Measurements from ENCODE around the gene LRP6.

LRP6 gene

GRCh38 chr12:12158858-12159257, 108.0 kb downstream of the LRP6 start:
- TF ChIP-seq CEBPB (IDR thresholded peaks at IDR 0.05) (no peak), REST (IDR thresholded peaks at IDR 0.05; ENCODE audit: low read depth) (no peak), CREB1 (IDR thresholded peaks at IDR 0.05; ENCODE audit: low read depth) (no peak), EP300 (IDR thresholded peaks at IDR 0.05; ENCODE audit: borderline replicate concordance) (no peak), TEAD4 (IDR thresholded peaks at IDR 0.05) (no peak), YY1 (IDR thresholded peaks at IDR 0.05; ENCODE audit: low read depth) (no peak), RAD21 (IDR thresholded peaks at IDR 0.05; ENCODE audit: low read depth) (no peak), ZBTB7A (IDR thresholded peaks at IDR 0.05; ENCODE audit: low read depth) (no peak), TAF1 (IDR thresholded peaks at IDR 0.05; ENCODE audit: low read depth) (no peak), EGR1 (IDR thresholded peaks at IDR 0.05) (no peak), NFIC (IDR thresholded peaks at IDR 0.05) (no peak), MAX (IDR thresholded peaks at IDR 0.05) (no peak), FOXM1 (IDR thresholded peaks at IDR 0.05; ENCODE audit: borderline replicate concordance, low read depth) (no peak), TCF12 (IDR thresholded peaks at IDR 0.05; ENCODE audit: low read depth) (no peak)
- TF ChIP-seq, protein P1, sequence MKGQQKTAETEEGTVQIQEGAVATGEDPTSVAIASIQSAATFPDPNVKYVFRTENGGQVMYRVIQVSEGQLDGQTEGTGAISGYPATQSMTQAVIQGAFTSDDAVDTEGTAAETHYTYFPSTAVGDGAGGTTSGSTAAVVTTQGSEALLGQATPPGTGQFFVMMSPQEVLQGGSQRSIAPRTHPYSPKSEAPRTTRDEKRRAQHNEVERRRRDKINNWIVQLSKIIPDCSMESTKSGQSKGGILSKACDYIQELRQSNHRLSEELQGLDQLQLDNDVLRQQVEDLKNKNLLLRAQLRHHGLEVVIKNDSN (IDR thresholded peaks at IDR 0.05) = no peak

DNA sequence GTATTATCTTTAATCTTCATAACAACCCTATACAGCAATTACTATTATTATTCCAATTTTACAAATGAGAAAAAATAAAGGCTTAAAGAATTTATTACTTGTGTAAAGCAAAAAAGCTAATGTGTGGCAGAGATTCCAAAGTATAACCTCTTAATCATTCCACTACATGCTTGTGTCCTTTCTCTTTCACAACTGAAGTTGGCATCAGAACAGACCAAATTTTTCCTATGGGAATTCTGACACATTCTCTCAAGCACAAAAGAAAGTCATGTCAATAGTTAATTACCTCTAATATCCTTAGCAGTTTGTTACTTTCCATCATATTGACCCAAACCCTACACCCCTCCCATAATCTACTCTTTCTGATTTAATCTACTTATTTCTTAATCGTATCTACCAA, 109.4 kb downstream of the LRP6 start:
- TF ChIP-seq EP300 (IDR thresholded peaks at IDR 0.05; ENCODE audit: borderline replicate concordance) (no peak), RAD21 (IDR thresholded peaks at IDR 0.05; ENCODE audit: low read depth) (no peak), CEBPB (IDR thresholded peaks at IDR 0.05) (no peak), REST (IDR thresholded peaks at IDR 0.05; ENCODE audit: low read depth) (no peak), ZBTB7A (IDR thresholded peaks at IDR 0.05; ENCODE audit: low read depth) (no peak), MAX (IDR thresholded peaks at IDR 0.05) (no peak), TCF12 (IDR thresholded peaks at IDR 0.05; ENCODE audit: low read depth) (no peak)

- TF ChIP-seq NFIC (IDR thresholded peaks at IDR 0.05) = no peak
- TF ChIP-seq EGR1 (IDR thresholded peaks at IDR 0.05) = no peak
- no peak for TF ChIP-seq TCF12 (IDR thresholded peaks at IDR 0.05; ENCODE audit: low read depth)
- TF ChIP-seq TEAD4 (IDR thresholded peaks at IDR 0.05) = no peak
- no peak for TF ChIP-seq RAD21 (IDR thresholded peaks at IDR 0.05; ENCODE audit: low read depth)
- TF ChIP-seq, protein P1 (IDR thresholded peaks at IDR 0.05) = no peak
- no peak for TF ChIP-seq CREB1 (IDR thresholded peaks at IDR 0.05; ENCODE audit: low read depth)
- no peak for TF ChIP-seq YY1 (IDR thresholded peaks at IDR 0.05; ENCODE audit: low read depth)
- no peak for TF ChIP-seq REST (IDR thresholded peaks at IDR 0.05; ENCODE audit: low read depth)
- TF ChIP-seq EP300 (IDR thresholded peaks at IDR 0.05; ENCODE audit: borderline replicate concordance) = no peak
- TF ChIP-seq CEBPB (IDR thresholded peaks at IDR 0.05) = no peak
- TF ChIP-seq TAF1 (IDR thresholded peaks at IDR 0.05; ENCODE audit: low read depth) = no peak
- no peak for TF ChIP-seq MAX (IDR thresholded peaks at IDR 0.05)
- TF ChIP-seq FOXM1 (IDR thresholded peaks at IDR 0.05; ENCODE audit: borderline replicate concordance, low read depth) = no peak
- TF ChIP-seq ZBTB7A (IDR thresholded peaks at IDR 0.05; ENCODE audit: low read depth) = no peak
These were observed 110.0 kb downstream of the LRP6 start for GRCh38 chr12:12156828-12157227.

DNA sequence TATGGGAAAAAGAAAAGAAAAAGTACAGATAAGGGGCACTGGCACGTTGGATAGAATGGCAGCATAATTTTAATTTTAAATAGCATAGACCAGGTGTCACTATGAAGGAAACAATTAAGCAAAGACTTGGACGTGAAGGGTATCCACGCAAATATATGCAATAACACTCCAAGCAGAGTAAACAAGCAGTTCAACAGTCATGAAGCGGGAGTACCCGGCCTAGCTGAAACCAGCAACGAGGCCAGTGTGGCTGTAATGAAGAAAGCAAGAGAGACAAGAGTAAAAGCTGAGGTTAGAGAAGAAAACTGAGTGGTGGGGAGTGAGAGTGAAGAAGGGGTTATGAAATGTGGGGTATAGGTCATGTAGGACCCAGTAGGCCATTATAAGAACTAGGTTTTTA, 110.7 kb downstream of the LRP6 start:
- TF ChIP-seq, protein P1 (IDR thresholded peaks at IDR 0.05) = no peak
- no peak for TF ChIP-seq CEBPB (IDR thresholded peaks at IDR 0.05)
- TF ChIP-seq REST (IDR thresholded peaks at IDR 0.05; ENCODE audit: low read depth) = no peak
- no peak for TF ChIP-seq EP300 (IDR thresholded peaks at IDR 0.05; ENCODE audit: borderline replicate concordance)
- no peak for TF ChIP-seq TAF1 (IDR thresholded peaks at IDR 0.05; ENCODE audit: low read depth)

Measured in Ishikawa (cell line).